HEK293 (cell line): Measurements from ENCODE around the gene EPHA2.

Experiments used
- CTCF ChIA-PET: fragments of 350-600 bp; formaldehyde crosslinking; extraction: SDS; loops from one replicate; lab custom pipeline; 2021; ENCODE audit warnings: antibody characterized with exemption; lab: Yijun Ruan, JAX
- POLR2A ChIA-PET: fragments of 300-600 bp; formaldehyde crosslinking; extraction: SDS; loops from one replicate; lab custom pipeline; 2020; ENCODE audit warnings: antibody characterized with exemption, inconsistent platforms; lab: Yijun Ruan, JAX
- H3K27ac ChIP-seq: fragments of 200-500 bp; sonication (Bioruptor generic); 2 replicates; pipeline ENCODE4 v1.5.1; 2014; ENCODE audit warnings: low read depth, low read length, control low read depth, inconsistent platforms; ENCODE audit errors: extremely low read depth
- H3K36me3 ChIP-seq, 2 experiments: fragments of 200-500 bp in 1 of 2; sonication (Bioruptor generic) in 1 of 2; 1 replicate in 1 of 2; 2 replicates in 1 of 2; pipeline ENCODE4 v1.5.1; 2014 to 2017; ENCODE audit warnings: inconsistent platforms in 2 of 2, low read length in 2 of 2; ENCODE audit not compliant: control insufficient read depth in 2 of 2, insufficient read depth in 1 of 2
- H3K4me1 ChIP-seq: fragments of 200-500 bp; sonication (Bioruptor generic); 2 replicates; pipeline ENCODE4 v1.5.1; 2014; ENCODE audit warnings: mild to moderate bottlenecking, low read length, inconsistent platforms; ENCODE audit not compliant: control insufficient read depth, insufficient read depth
- H3K4me3 ChIP-seq: 2 replicates; pipeline ENCODE4 v1.5.1; 2011; ENCODE audit warnings: low read depth, mild to moderate bottlenecking, control low read depth, low read length, moderate library complexity
- H3K9me3 ChIP-seq: fragments of 200-500 bp; sonication (Bioruptor generic); 2 replicates; pipeline ENCODE4 v1.5.1; 2014; ENCODE audit warnings: low read depth, low read length, inconsistent platforms; ENCODE audit not compliant: control insufficient read depth, insufficient read depth
- EGR2 ChIP-seq: fragments of 450-650 bp; formaldehyde crosslinking; IDR thresholded peaks from 2 replicates; pipeline ENCODE4 v1.5.1; 2016; ENCODE audit warnings: low read depth, missing biosample characterization, missing genetic modification characterization
- HOXD13 ChIP-seq: sonication (generic); formaldehyde crosslinking; IDR thresholded peaks from 2 replicates; pipeline ENCODE4 v1.8.0; 2022; ENCODE audit warnings: missing genetic modification reagents, borderline replicate concordance
- KLF1 ChIP-seq: fragments of 450-650 bp; formaldehyde crosslinking; IDR thresholded peaks from 2 replicates; pipeline ENCODE4 v1.5.1; 2016; ENCODE audit warnings: missing biosample characterization, missing genetic modification characterization
- OSR2 ChIP-seq: fragments of 450-650 bp; formaldehyde crosslinking; IDR thresholded peaks from 2 replicates; pipeline ENCODE4 v1.5.1; 2016; ENCODE audit warnings: missing biosample characterization, missing genetic modification characterization
- SCRT2 ChIP-seq: fragments of 450-650 bp; formaldehyde crosslinking; IDR thresholded peaks from 2 replicates; pipeline ENCODE4 v1.5.1; 2016; ENCODE audit warnings: missing biosample characterization, missing genetic modification characterization
- SP2 ChIP-seq: fragments of 450-650 bp; formaldehyde crosslinking; IDR thresholded peaks from 2 replicates; pipeline ENCODE4 v1.5.1; 2016; ENCODE audit warnings: missing biosample characterization, missing genetic modification characterization
- ZBTB8A ChIP-seq: fragments of 450-650 bp; formaldehyde crosslinking; IDR thresholded peaks from 2 replicates; pipeline ENCODE4 v1.5.1; 2016; ENCODE audit warnings: missing biosample characterization, missing genetic modification characterization
- ZFHX2 ChIP-seq: fragments of 450-650 bp; formaldehyde crosslinking; conservative IDR thresholded peaks from 2 replicates; pipeline ENCODE4 v1.5.1; 2016; ENCODE audit warnings: missing biosample characterization, missing genetic modification characterization
- ZNF121 ChIP-seq: fragments of 450-650 bp; formaldehyde crosslinking; IDR thresholded peaks from 2 replicates; pipeline ENCODE4 v1.5.1; 2016; ENCODE audit warnings: missing biosample characterization, missing genetic modification characterization
- ZNF157 ChIP-seq: fragments of 450-650 bp; formaldehyde crosslinking; IDR thresholded peaks from 2 replicates; pipeline ENCODE4 v1.5.1; 2016; ENCODE audit warnings: missing biosample characterization, missing genetic modification characterization
- ZNF274 ChIP-seq, 2 experiments: fragments of 200-500 bp in 1 of 2; fragments of 450-650 bp in 1 of 2; sonication (Bioruptor generic) in 1 of 2; formaldehyde crosslinking in 1 of 2; IDR thresholded peaks; 2 replicates each; pipeline versions ENCODE4 v1.5.1 to v1.6.1; 2014 to 2016; ENCODE audit warnings: borderline replicate concordance in 1 of 2, inconsistent platforms in 1 of 2, low read length in 1 of 2, missing biosample characterization in 1 of 2, missing genetic modification characterization in 1 of 2
- ZNF366 ChIP-seq: fragments of 450-650 bp; formaldehyde crosslinking; conservative IDR thresholded peaks from 2 replicates; pipeline ENCODE4 v1.5.1; 2016; ENCODE audit warnings: missing biosample characterization, missing genetic modification characterization
- ZNF423 ChIP-seq: fragments of 450-650 bp; formaldehyde crosslinking; IDR thresholded peaks from 2 replicates; pipeline ENCODE4 v1.5.1; 2016; ENCODE audit warnings: missing biosample characterization, missing genetic modification characterization
- ZNF433 ChIP-seq: fragments of 450-650 bp; formaldehyde crosslinking; IDR thresholded peaks from 2 replicates; pipeline ENCODE4 v1.5.1; 2016; ENCODE audit warnings: missing biosample characterization, missing genetic modification characterization, low read depth
- ZNF596 ChIP-seq: fragments of 450-650 bp; IDR thresholded peaks from 2 replicates; pipeline ENCODE4 v1.5.0; 2018; ENCODE audit warnings: missing biosample characterization, mild to moderate bottlenecking, missing genetic modification characterization, moderate library complexity
- ZNF707 ChIP-seq: fragments of 450-650 bp; formaldehyde crosslinking; IDR thresholded peaks from 2 replicates; pipeline ENCODE4 v1.5.1; 2016; ENCODE audit warnings: missing biosample characterization, missing genetic modification characterization
- ZSCAN30 ChIP-seq: fragments of 450-650 bp; IDR thresholded peaks from 2 replicates; pipeline ENCODE4 v1.5.1; 2018; ENCODE audit warnings: missing biosample characterization, mild to moderate bottlenecking, missing genetic modification characterization, moderate library complexity
- TF ChIP-seq, protein P1 (sequence below): fragments of 450-650 bp; formaldehyde crosslinking; IDR thresholded peaks from 2 replicates; pipeline ENCODE4 v1.5.1; 2017; ENCODE audit warnings: missing biosample characterization, missing genetic modification characterization
- TF ChIP-seq, protein P2 (sequence below): fragments of 450-650 bp; formaldehyde crosslinking; IDR thresholded peaks from 2 replicates; pipeline ENCODE4 v1.5.1; 2016; ENCODE audit warnings: missing biosample characterization, missing genetic modification characterization
- TF ChIP-seq, protein P3 (sequence below): fragments of 450-650 bp; formaldehyde crosslinking; IDR thresholded peaks from 2 replicates; pipeline ENCODE4 v1.5.1; 2016; ENCODE audit warnings: missing biosample characterization, missing genetic modification characterization
- TF ChIP-seq, protein P4 (sequence below): fragments of 450-650 bp; formaldehyde crosslinking; IDR thresholded peaks from 2 replicates; pipeline ENCODE4 v1.5.1; 2016; ENCODE audit warnings: missing biosample characterization, missing genetic modification characterization

The EPHA2 gene

DNA sequence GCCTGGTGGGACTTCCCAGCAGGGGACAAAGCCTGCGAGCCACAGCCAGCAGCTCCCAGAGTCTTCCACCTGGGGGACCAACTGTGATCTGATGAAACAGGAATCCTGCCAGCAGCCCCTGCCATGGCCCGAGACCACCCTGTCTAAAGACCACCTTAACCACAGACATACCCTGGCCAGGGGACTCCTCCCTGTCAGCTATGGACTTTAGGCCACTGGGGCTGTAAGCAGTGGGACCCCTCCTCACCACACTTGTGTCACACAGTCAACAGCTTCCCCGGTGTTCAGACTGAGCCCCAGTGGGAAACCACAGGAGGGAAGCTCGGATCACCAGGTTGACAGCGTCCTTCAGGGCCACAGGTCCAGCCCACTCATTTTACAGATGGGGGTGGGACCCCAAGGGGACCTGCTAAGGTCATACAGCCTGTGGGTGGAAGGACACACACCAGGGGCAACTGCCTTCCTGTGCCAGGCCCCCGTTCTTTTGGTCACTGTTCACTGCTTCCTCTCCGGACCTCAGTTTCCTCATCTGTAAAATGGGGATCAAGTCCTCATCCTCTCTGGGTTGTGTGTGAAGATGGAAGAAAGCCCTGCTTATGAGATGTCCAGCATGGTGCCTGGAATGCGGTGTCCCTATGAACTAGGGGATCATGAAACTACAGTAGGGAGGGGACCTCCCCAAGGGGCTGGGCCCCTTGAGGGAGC lies 11.4 kb downstream of the EPHA2 start (continued):
- TF ChIP-seq, protein P1, sequence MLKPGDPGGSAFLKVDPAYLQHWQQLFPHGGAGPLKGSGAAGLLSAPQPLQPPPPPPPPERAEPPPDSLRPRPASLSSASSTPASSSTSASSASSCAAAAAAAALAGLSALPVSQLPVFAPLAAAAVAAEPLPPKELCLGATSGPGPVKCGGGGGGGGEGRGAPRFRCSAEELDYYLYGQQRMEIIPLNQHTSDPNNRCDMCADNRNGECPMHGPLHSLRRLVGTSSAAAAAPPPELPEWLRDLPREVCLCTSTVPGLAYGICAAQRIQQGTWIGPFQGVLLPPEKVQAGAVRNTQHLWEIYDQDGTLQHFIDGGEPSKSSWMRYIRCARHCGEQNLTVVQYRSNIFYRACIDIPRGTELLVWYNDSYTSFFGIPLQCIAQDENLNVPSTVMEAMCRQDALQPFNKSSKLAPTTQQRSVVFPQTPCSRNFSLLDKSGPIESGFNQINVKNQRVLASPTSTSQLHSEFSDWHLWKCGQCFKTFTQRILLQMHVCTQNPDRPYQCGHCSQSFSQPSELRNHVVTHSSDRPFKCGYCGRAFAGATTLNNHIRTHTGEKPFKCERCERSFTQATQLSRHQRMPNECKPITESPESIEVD (tag by site-specific recombination): no peak
- TF ChIP-seq ZNF274 (IDR thresholded peaks at IDR 0.05; ENCODE audit: low read length): no peak
- no peak for TF ChIP-seq ZNF274 (tag by site-specific recombination; IDR thresholded peaks at IDR 0.05; ENCODE audit: borderline replicate concordance)
- TF ChIP-seq ZNF433: no peak
- TF ChIP-seq ZFHX2 (tag by site-specific recombination): peak; percentile 44
- TF ChIP-seq ZNF596 (tag by site-specific recombination): no peak
- TF ChIP-seq ZNF121 (tag by site-specific recombination): no peak
- TF ChIP-seq, all 188 proteins: peak for 9

DNA sequence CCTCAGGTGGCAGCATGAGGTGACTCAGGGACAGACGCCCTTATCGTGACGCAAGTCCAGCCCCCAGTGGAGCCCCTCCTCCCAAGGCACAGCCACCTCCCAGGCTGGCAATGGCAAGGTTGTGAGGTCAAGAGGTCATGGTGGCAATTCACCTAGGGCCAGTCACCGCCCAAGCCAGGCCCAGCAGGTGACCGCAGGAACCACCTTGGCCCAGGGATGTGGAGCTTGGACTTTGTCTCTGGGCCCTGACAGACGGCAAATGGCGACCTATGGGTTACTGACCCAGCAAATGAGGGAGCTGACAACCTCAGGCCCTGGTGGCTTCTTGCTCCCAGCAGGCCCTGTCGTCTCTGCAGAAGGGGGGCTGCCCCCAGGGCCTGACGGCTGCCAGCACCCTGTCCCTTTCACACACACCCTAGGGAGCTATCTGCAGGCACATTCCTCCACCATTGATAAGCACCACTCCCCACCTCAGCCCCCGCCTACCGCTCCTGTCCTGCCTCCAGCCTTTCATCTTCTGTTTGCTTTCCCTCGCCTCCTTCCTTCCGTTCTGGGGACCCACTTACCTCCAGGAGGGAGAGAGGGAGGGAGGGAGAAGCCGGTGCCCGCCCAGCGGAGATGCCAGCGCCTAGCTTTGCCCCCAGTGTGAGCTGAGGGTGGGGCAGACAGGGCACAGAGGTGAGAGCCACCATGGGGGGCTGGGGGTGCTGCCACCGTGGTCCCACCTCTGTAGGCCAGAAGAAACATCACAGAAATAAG lies 12.1 kb downstream of the EPHA2 start:
- Histone ChIP-seq H3K27ac (no peak overlapping the region), H3K9me3 (no peaks in the 10 kb centered on the region), H3K4me3 (no peak overlapping the region), H3K36me3 (peaks cover 5 to 81% of the 10 kb centered on the region in 2 experiments; a peak in 2 of 3 replicates), H3K4me1 (peaks cover 4% of the 10 kb centered on the region; the same call in 1 of the 2 replicates)
- ChIA-PET POLR2A (interaction anchor here (1.1 kb wide), 2 partner anchors 9 to 11 kb away, joined by 3 to 7 read pairs; partner anchors contain the start of gene EPHA2), CTCF (interaction anchor here (1.6 to 5.9 kb wide), 2 partner anchors 43 to 62 kb away, joined by 3 to 39 read pairs; no protein-coding TSS in a partner anchor)
- TF ChIP-seq ZBTB8A (0 out of 2 replicates have a peak, but pooled peaks have one; percentile 13), EGR2 (tag by site-specific recombination) (peak; percentile 82), OSR2 (tag by site-specific recombination) (peak; percentile 90), HOXD13 (CRISPR knock-in tag) (0 out of 2 replicates have a peak, but pooled peaks have one; percentile 28), ZFHX2 (tag by site-specific recombination) (peak; percentile 58), ZNF157 (no peak), ZNF707 (tag by site-specific recombination) (no peak), ZNF366 (tag by site-specific recombination) (0 out of 2 replicates have a peak, but pooled peaks have one; percentile 28), SP2 (tag by site-specific recombination) (peak; percentile 38), ZNF274 (IDR thresholded peaks at IDR 0.05; ENCODE audit: low read length) (no peak), ZNF274 (tag by site-specific recombination; IDR thresholded peaks at IDR 0.05; ENCODE audit: borderline replicate concordance) (no peak), SCRT2 (tag by site-specific recombination) (0 out of 2 replicates have a peak, but pooled peaks have one; percentile 8), ZSCAN30 (tag by site-specific recombination) (no peak), ZNF423 (tag by site-specific recombination) (0 out of 2 replicates have a peak, but pooled peaks have one; percentile 33), KLF1 (tag by site-specific recombination) (0 out of 2 replicates have a peak, but pooled peaks have one; percentile 26)
- TF ChIP-seq, protein P2, sequence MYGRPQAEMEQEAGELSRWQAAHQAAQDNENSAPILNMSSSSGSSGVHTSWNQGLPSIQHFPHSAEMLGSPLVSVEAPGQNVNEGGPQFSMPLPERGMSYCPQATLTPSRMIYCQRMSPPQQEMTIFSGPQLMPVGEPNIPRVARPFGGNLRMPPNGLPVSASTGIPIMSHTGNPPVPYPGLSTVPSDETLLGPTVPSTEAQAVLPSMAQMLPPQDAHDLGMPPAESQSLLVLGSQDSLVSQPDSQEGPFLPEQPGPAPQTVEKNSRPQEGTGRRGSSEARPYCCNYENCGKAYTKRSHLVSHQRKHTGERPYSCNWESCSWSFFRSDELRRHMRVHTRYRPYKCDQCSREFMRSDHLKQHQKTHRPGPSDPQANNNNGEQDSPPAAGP: peak; percentile 81
- TF ChIP-seq, protein P3, sequence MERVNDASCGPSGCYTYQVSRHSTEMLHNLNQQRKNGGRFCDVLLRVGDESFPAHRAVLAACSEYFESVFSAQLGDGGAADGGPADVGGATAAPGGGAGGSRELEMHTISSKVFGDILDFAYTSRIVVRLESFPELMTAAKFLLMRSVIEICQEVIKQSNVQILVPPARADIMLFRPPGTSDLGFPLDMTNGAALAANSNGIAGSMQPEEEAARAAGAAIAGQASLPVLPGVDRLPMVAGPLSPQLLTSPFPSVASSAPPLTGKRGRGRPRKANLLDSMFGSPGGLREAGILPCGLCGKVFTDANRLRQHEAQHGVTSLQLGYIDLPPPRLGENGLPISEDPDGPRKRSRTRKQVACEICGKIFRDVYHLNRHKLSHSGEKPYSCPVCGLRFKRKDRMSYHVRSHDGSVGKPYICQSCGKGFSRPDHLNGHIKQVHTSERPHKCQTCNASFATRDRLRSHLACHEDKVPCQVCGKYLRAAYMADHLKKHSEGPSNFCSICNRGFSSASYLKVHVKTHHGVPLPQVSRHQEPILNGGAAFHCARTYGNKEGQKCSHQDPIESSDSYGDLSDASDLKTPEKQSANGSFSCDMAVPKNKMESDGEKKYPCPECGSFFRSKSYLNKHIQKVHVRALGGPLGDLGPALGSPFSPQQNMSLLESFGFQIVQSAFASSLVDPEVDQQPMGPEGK (tag by site-specific recombination): peak; percentile 49; the same call in 1 of the 2 replicates
- TF ChIP-seq, protein P4, sequence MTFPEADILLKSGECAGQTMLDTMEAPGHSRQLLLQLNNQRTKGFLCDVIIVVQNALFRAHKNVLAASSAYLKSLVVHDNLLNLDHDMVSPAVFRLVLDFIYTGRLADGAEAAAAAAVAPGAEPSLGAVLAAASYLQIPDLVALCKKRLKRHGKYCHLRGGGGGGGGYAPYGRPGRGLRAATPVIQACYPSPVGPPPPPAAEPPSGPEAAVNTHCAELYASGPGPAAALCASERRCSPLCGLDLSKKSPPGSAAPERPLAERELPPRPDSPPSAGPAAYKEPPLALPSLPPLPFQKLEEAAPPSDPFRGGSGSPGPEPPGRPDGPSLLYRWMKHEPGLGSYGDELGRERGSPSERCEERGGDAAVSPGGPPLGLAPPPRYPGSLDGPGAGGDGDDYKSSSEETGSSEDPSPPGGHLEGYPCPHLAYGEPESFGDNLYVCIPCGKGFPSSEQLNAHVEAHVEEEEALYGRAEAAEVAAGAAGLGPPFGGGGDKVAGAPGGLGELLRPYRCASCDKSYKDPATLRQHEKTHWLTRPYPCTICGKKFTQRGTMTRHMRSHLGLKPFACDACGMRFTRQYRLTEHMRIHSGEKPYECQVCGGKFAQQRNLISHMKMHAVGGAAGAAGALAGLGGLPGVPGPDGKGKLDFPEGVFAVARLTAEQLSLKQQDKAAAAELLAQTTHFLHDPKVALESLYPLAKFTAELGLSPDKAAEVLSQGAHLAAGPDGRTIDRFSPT (tag by site-specific recombination): 0 out of 2 replicates have a peak, but pooled peaks have one; percentile 31
